HG03196 (cell line): ENCODE results near the gene EPS15.

ENCODE experiments used
- ATAC-seq: cut with Tn5 transposase; IDR thresholded peaks from one replicate; pipeline ENCODE4 v1.9.1; 2021; ENCODE audit not compliant: unreplicated experiment

The EPS15 gene

GRCh38 chr1:51322417-51323101, 196.5 kb downstream of the EPS15 start:
- no peak for ATAC-seq

GRCh38 chr1:51321924-51322280, 197.2 kb downstream of the EPS15 start:
- no peak for ATAC-seq

- ATAC-seq: no peak
Observed at GRCh38 chr1:51320967-51321923, 197.8 kb downstream of the EPS15 start.

DNA sequence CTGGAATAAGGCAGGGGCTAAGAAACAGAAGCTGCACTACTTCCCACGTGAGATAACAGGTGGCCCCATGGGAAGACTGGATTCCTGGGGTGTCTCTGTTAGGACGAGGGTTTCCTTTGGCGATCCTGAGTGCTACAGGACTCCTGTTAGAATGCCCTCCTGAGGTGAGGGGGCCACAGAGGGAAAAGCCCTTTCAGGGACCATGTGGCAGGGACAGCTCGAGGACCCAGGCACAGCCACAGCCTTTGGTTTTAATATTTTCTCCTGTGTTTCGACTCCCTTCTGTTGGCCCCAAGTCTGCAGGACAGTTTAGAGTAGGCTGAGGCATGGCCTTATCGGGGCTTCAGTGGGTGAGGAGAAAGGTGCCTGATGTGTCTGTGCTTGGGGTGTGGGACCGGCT, 201.3 kb downstream of the EPS15 start:
- ATAC-seq: no peak

DNA sequence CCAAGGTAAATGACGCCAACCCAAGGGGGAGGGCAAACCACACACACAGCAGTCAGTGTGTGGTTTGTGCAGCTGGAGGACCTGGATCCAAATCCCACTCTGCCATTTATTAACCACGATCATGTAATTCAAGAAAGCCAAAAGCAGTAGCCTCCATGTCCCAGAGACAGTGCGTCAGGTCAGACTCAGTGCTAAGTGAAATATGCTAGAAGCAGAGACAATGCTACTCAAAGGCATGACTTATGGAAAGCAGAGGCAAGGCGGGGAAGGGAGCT, 202.3 kb downstream of the EPS15 start:
- ATAC-seq: no peak

DNA sequence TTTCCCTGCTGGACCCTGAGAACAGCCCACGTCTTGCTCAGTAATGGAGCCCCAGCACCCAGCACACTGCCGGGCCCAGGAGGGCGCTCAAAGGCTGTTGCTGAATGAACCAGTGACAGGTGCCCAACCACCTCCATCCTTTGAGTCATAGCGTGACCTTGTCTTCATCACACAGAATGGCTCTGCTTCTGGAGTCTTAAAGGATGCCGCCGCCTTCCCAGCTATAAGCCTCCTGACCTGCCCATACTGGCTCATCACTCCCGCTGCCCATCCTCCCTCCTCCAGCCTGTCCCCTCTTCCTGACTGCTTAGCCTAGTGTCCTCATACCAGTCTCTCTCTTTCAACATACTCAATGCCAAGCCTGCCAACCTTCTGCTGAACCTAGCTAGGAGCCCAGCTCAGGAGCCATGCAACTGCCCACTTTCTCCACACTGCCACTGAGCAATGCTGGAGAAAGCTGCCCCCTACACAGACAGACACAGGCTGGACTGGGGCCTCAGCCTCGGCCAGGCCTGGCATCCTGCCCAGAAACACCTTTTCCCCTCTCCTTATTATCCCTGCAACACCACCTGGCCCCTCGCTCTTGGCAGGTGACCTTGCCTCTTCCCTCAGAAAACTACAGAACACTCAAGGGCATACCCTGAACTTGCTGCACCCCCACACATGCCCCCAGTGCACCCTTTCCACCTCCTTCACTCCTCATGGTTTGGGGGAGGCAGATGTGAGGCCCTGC, 202.8 kb downstream of the EPS15 start:
- no peak for ATAC-seq

DNA sequence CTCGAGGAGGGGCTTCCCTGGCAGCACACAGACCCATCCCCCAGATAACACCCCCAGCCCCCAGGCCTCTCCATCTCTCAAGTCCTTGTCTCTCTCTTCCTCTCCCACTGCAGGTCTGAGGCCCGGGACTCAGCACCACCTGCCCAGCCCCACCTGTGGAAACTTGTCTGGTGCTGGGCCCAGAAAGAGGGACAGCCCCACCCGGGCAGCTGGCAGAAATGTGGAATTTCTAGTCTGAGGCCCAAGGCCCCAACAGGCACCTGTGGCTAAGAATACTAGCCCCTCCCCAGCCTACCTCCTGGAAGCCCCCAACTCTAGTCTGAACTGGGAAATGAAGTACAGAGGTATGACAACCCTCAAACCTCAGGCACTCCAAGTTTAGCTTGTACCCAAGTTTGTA, 204.1 kb downstream of the EPS15 start:
- ATAC-seq: no peak

GRCh38 chr1:51313961-51314777, 204.9 kb downstream of the EPS15 start:
- no peak for ATAC-seq

- ATAC-seq: no peak
Observed at GRCh38 chr1:51313268-51313852, 205.7 kb downstream of the EPS15 start.

DNA sequence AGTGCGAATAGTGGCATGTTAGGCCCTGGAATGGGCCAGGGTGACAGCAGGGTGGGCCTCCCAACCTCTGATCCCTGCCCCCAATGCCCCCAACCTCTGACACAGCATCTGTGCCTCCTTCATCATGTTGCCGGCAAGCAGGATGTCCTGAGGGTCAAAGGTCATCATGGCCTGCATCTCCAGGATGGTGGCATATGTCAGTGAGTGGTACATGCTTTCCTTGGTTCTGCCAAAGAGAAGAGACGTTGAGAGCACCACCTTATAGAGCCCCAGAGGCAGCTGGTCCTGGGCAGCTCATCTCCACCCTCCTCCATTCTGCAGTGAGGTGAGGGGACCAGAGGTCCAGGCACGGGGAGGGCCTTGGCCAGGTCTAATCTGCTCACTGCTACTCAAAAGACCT, 206.3 kb downstream of the EPS15 start:
- ATAC-seq: no peak

DNA sequence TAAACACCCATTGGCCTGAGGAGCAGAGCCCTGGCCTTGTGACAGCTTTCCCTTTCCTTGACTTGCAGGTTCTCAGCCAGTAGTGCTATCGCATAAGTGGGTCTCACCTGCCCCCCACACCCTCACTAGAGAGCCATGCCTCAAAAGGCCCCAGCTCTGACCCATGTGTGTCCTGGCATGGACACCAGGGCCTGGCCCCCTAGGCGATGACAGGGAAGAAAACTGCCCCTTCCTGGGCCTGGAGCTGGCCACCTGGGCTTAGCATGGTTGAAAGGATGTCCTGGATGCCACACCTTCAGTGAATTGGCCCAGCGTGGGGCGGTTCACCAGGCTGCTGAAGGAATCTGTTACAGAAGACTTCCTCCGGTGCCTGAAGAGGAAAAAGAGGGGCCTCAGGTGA, 207.2 kb downstream of the EPS15 start:
- no peak for ATAC-seq

DNA sequence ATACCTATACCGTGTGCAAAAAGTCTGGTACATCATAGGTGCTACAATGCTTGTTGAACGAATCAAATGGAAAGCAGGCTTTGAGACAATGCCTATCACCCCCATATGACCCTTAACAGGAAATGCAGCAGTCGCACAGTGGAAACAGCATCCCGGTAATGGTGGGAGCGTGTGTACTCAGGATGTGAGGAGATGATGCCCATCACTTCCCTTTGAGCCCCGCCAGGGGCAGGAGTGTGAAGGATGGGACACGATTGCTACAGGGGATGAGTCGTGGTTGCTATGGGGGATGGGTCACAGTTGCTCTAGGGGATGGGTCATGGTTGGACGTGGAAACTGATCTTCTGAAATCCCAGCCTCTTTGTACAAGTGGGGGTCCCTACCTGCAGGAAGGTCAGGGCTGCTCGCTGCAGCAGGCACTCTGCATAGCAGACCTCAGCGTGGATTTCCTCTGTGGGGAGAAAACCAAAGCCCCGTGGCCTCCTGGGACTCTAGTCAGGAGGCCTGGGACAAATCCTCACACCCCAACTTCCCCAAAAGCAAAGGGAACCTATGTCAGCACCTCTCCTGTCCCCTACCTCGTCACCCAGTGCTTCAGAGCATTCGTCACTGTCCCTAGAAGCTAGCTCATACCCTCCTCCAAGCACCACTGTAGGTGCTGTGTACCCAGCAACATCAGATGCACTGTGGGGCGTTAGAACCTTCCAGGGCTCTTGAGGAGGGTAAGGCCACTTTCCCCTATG, 208.0 kb downstream of the EPS15 start:
- no peak for ATAC-seq

DNA sequence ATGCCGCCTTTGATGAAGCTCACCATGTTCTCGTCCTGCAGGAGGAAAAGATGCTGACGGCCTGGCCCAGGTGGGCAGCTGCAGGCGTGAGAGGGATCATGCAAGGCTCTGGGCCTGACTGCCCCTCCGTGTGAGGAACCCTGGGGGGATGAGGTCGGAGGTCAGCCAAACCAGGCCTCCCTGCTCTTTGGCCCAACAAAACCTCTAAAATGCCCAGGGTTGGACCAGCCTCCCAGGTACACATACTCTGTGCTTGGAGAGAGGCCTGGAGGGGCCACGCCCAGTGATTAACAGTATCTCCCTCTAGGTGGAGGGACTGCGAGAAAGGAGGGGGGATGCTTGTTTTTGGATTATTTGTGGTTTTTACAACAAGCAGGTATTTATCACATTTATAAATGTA, 209.8 kb downstream of the EPS15 start:
- ATAC-seq: no peak

DNA sequence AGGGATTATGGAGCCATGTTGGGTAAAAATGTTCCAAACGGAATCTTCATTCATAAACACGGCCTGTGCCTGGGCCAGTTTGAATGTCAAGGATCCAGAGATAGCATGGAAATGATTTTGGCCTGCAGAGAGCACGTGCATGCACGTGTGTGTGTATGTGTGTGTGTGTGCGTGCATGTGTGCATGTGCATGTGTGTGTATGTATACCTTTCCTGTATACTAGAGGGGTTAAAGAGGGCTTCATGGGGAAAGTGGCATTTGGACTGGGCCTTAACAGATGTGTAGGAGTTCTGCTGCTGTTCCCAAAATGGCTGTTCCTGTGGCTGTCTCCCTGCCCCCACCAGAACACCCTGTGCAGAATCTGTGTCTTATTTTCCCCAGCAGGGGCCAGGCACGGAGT, 210.4 kb downstream of the EPS15 start:
- ATAC-seq: no peak

DNA sequence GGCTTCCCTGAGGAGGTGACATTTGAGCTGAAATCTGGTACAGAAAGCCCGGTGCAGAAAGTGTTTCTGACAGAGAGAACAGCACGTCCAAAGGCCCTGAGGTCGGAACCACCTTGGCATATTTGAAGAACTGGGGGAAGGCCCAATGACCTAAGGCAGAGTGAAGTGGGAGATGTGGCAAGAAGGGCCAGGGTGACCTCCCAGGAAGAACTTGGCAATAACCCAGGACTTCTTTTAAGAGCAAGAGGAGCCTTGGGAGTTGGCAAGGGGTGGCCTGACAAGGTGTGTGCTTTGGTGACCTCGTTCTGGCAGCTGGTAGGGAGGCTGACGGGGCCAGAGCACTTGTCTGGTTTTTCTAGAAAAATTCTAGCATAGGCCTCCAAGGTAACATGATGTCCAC, 212.1 kb downstream of the EPS15 start:
- no peak for ATAC-seq

GRCh38 chr1:51305371-51305823, 213.7 kb downstream of the EPS15 start:
- no peak for ATAC-seq

DNA sequence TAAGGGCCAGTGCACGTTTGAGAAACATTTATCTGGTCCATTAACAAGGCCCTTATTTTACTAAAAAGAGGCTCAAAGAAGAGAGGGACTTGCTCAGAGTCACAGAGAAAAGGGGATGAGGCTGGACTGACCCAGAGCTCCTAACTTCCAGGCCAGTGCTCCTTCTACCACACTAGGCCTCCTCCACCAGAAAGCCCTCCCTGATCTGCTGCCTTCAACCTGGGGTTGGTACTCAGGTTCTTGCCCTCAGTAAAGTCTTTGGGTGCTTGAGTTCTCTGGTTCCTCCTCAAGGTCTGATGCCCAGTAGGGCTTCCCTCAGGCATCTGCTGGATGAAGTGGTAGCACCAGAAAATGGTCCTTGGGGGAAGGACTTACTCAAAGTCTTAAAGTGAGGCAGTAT, 214.7 kb downstream of the EPS15 start:
- no peak for ATAC-seq
